Osteocyte (in vitro differentiated cells): ENCODE results near the gene TOGARAM1. TPM values are rescaled to one million over a fixed set of nuclear protein-coding genes. Genes with fewer than 3 reads are reported as not detected.
"Not testable (repeated sequence)": the region's sequence is repeated elsewhere in the genome, so short reads cannot be mapped to it uniquely, and the experiment has no call there.

Source experiments
- DNase-seq: peaks from one replicate; pipeline ENCODE4 v3.0.0; 2021; ENCODE audit warnings: mixed read lengths; ENCODE audit not compliant: unreplicated experiment; ENCODE audit errors: extremely low spot score
- H3K27ac Mint-ChIP-seq: one replicate; pipeline ENCODE4 v1.8.0; 2021; ENCODE audit warnings: mild to moderate bottlenecking, mixed read lengths; ENCODE audit not compliant: unreplicated experiment
- H3K27me3 Mint-ChIP-seq: one replicate; pipeline ENCODE4 v1.8.0; 2021; ENCODE audit warnings: mixed read lengths; ENCODE audit not compliant: unreplicated experiment
- H3K36me3 Mint-ChIP-seq: one replicate; pipeline ENCODE4 v1.8.0; 2021; ENCODE audit warnings: mixed read lengths; ENCODE audit not compliant: unreplicated experiment
- H3K4me1 Mint-ChIP-seq: one replicate; pipeline ENCODE4 v1.8.0; 2021; ENCODE audit warnings: mixed read lengths; ENCODE audit not compliant: unreplicated experiment
- H3K4me3 Mint-ChIP-seq: one replicate; pipeline ENCODE4 v1.8.0; 2021; ENCODE audit warnings: mild to moderate bottlenecking, moderate library complexity, mixed read lengths; ENCODE audit not compliant: unreplicated experiment
- H3K9me3 Mint-ChIP-seq: one replicate; pipeline ENCODE4 v1.8.0; 2021; ENCODE audit warnings: mixed read lengths; ENCODE audit not compliant: unreplicated experiment
- CTCF ChIP-seq: fragments of 200-600 bp; sonication (generic); IDR thresholded peaks from 2 replicates; pipeline ENCODE4 v1.5.0; 2021; ENCODE audit warnings: antibody characterized with exemption, mild to moderate bottlenecking, moderate library complexity
- total RNA-seq: library from RNA; stranded (reverse); gene quantifications from 2 replicates; pipeline ENCODE4 v1.2.1, GENCODE V29; 2021

The TOGARAM1 gene
- total RNA-seq, 1 donor from 2014 or later: 20.7 TPM

GRCh38 chr14:45070215-45070614 is 108.2 kb downstream of the TOGARAM1 start:
- no peaks in the 10 kb centered on the region for H3K27me3 Mint-ChIP-seq
- H3K27ac Mint-ChIP-seq: no peak overlapping the region
- H3K4me3 Mint-ChIP-seq: no peak overlapping the region
- H3K36me3 Mint-ChIP-seq: peaks cover 17% of the 10 kb centered on the region
- TF ChIP-seq CTCF: no peak
- H3K4me1 Mint-ChIP-seq: no peaks in the 10 kb centered on the region
- H3K9me3 Mint-ChIP-seq: no peaks in the 10 kb centered on the region
- DNase-seq: no peak

- DNase-seq: no peak
- no peaks in the 10 kb centered on the region for H3K9me3 Mint-ChIP-seq
- no peaks in the 10 kb centered on the region for H3K4me1 Mint-ChIP-seq
- H3K27me3 Mint-ChIP-seq: no peaks in the 10 kb centered on the region
- TF ChIP-seq CTCF: no peak
- H3K36me3 Mint-ChIP-seq: peaks cover 18% of the 10 kb centered on the region
- H3K4me3 Mint-ChIP-seq: no peak overlapping the region
- H3K27ac Mint-ChIP-seq: no peak overlapping the region
These were observed 110.1 kb downstream of the TOGARAM1 start for GRCh38 chr14:45072126-45072525.

GRCh38 chr14:45073231-45073879 is 111.4 kb downstream of the TOGARAM1 start:
- Mint-ChIP-seq H3K27ac (no peak overlapping the region), H3K4me1 (no peaks in the 10 kb centered on the region), H3K36me3 (peaks cover 18% of the 10 kb centered on the region), H3K4me3 (no peak overlapping the region), H3K27me3 (no peaks in the 10 kb centered on the region), H3K9me3 (no peaks in the 10 kb centered on the region)
- DNase-seq: no peak
- TF ChIP-seq CTCF: no peak

- no peak for DNase-seq
- Mint-ChIP-seq H3K4me3 (no peak overlapping the region), H3K36me3 (peaks cover 5% of the 10 kb centered on the region), H3K4me1 (peaks cover 2% of the 10 kb centered on the region), H3K9me3 (no peaks in the 10 kb centered on the region), H3K27ac (no peak overlapping the region), H3K27me3 (no peaks in the 10 kb centered on the region)
- TF ChIP-seq CTCF: no peak
These were observed 116.3 kb downstream of the TOGARAM1 start for GRCh38 chr14:45078323-45078722.

- H3K4me1 Mint-ChIP-seq: peaks cover 13% of the 10 kb centered on the region
- H3K9me3 Mint-ChIP-seq, H3K36me3 Mint-ChIP-seq, H3K4me3 Mint-ChIP-seq, H3K27me3 Mint-ChIP-seq, DNase-seq, H3K27ac Mint-ChIP-seq: not testable (repeated sequence)
These were observed 118.5 kb downstream of the TOGARAM1 start for GRCh38 chr14:45080416-45080968.

GRCh38 chr14:45081096-45081495 is 119.1 kb downstream of the TOGARAM1 start:
- not testable (repeated sequence) for DNase-seq, H3K27me3 Mint-ChIP-seq, H3K27ac Mint-ChIP-seq, H3K9me3 Mint-ChIP-seq, H3K36me3 Mint-ChIP-seq, H3K4me3 Mint-ChIP-seq
- peaks cover 19% of the 10 kb centered on the region for H3K4me1 Mint-ChIP-seq
